HG03378 (cell line): ENCODE results near the gene GP9.
"Not testable (repeated sequence)": the region's sequence is repeated elsewhere in the genome, so short reads cannot be mapped to it uniquely, and the experiment has no call there.

Experiments
- ATAC-seq: cut with Tn5 transposase; IDR thresholded peaks from one replicate; pipeline ENCODE4 v1.9.1; 2021; ENCODE audit warnings: mild to moderate bottlenecking, moderate library complexity; ENCODE audit not compliant: unreplicated experiment

GP9 gene

DNA sequence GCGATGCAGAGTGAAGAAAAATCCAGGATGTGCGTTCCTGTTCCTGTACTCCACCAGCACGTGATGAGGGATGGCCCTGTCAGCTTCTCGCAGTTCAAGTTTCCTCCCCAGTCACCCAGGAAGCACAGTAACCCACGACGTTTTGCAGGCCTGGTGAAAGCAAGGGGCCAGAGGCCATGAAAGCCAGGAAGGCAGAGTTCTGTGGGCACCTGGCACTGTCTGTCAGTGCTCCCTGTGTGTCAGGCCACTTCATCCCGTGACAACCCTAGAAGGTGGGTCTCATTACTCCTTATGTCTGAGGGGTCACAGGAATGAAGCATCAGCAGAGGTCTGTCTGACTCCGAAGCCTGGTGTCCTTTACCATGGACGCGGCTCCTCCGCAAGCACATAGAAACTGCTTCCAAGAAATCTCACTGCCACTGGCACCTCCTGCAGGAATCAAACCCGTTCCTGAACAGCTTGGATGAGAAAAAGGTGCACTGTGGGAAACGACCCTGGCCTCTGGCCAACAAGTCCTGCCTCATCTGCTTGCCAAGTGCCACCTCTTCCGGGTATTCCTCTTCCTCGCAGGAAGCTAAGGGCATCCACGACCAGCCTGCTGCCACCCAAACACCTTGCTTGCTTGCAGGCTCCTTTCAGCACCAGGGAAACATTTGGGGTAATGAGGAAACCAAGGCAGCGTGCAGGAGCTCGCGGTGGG, 46.4 kb downstream of the GP9 start:
- no peak for ATAC-seq

GRCh38 chr3:129107793-129108192, 47.2 kb downstream of the GP9 start:
- ATAC-seq: no peak

DNA sequence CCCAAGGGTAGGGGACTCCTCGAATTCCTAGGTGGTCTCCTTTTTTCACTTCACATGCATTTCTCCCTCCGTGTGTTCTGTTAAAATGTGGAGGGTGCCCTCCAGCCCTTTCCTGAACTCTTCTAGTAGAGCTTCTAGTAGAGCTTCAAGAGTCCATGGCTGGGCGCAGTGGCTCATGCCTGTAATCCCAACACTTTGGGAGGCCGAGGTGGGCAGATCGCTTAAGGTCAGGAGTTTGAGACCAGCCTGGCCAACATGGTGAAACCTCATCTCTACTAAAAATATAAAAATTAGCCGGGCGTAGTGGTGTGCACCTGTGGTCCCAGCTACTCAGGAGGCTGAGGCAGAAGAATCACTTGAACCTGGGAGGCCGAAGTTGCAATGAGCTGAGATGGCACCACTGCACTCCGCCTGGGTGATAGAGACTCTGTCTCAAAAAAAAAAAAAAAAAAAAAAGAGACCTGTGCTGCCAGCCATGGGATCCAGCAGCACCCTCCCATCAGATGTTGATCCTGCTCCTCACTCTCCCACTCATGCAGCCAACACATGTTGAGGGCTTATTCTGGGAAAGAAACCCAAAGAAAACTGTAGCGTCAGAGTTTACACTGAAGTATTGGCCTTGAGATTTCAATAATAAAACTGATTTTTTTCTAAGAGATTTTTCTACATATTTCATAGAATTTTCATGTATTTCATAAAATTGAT, 50.6 kb downstream of the GP9 start:
- ATAC-seq: not testable (repeated sequence)
